Neuronal stem cell (in vitro differentiated cells): ENCODE data around the gene DARS2.

Source experiments
- DNase-seq: peaks from one replicate; pipeline ENCODE4 v3.0.0-alpha.2; 2013; ENCODE audit warnings: low spot score
- H2AFZ ChIP-seq: one replicate; pipeline ENCODE4 v1.6.1; 2013; ENCODE audit warnings: mild to moderate bottlenecking, low read length, inconsistent platforms
- H2AK5ac ChIP-seq: 2 replicates; pipeline ENCODE4 v1.6.1; 2013; ENCODE audit warnings: low read depth, mild to moderate bottlenecking, inconsistent platforms, low read length, moderate library complexity, mixed read lengths
- H2BK120ac ChIP-seq: 2 replicates; pipeline ENCODE4 v1.6.1; 2013; ENCODE audit warnings: low read depth, mild to moderate bottlenecking, inconsistent platforms, low read length, moderate library complexity, mixed read lengths
- H2BK12ac ChIP-seq: one replicate; pipeline ENCODE4 v1.6.1; 2013; ENCODE audit warnings: low read length, inconsistent platforms
- H2BK15ac ChIP-seq: 2 replicates; pipeline ENCODE4 v1.6.1; 2013; ENCODE audit warnings: mild to moderate bottlenecking, low read length, inconsistent platforms, mixed read lengths
- H2BK5ac ChIP-seq: one replicate; pipeline ENCODE4 v1.6.1; 2013; ENCODE audit warnings: inconsistent platforms, mild to moderate bottlenecking, low read length, moderate library complexity
- H3K14ac ChIP-seq: one replicate; pipeline ENCODE4 v1.6.1; 2013; ENCODE audit warnings: low read length, inconsistent platforms
- H3K18ac ChIP-seq: 2 replicates; pipeline ENCODE4 v1.6.1; 2013; ENCODE audit warnings: low read length, inconsistent platforms
- H3K23ac ChIP-seq: 2 replicates; pipeline ENCODE4 v1.6.1; 2013; ENCODE audit warnings: low read depth, mild to moderate bottlenecking, mixed read lengths, low read length, inconsistent platforms; ENCODE audit not compliant: poor library complexity
- H3K27ac ChIP-seq: replicated peaks from 3 replicates; pipeline ENCODE4 v1.5.1; 2013; ENCODE audit warnings: low read length, inconsistent platforms
- H3K27me3 ChIP-seq, 3 experiments: 2 replicates each; pipeline ENCODE4 v1.6.1; 2013; ENCODE audit warnings: low read length in 3 of 3, mild to moderate bottlenecking in 2 of 3, inconsistent platforms in 1 of 3, low read depth in 1 of 3, mixed read lengths in 1 of 3, moderate library complexity in 1 of 3; ENCODE audit not compliant: control insufficient read depth in 3 of 3, insufficient read depth in 3 of 3
- H3K36me3 ChIP-seq, 2 donors: replicated peaks in 1 of 2; 2 replicates each; pipeline ENCODE4 v1.6.1; 2013; ENCODE audit warnings: low read length in 2 of 2; ENCODE audit not compliant: control insufficient read depth in 2 of 2, insufficient read depth in 2 of 2
- H3K4ac ChIP-seq: 2 replicates; pipeline ENCODE4 v1.6.1; 2013; ENCODE audit warnings: inconsistent platforms, mild to moderate bottlenecking, low read length, moderate library complexity
- H3K4me1 ChIP-seq, 2 donors: 1 replicate in 1 of 2; 2 replicates in 1 of 2; pipeline ENCODE4 v1.6.1; 2013; ENCODE audit warnings: low read length in 2 of 2, low read depth in 1 of 2; ENCODE audit not compliant: control insufficient read depth in 2 of 2, insufficient read depth in 1 of 2
- H3K4me2 ChIP-seq: one replicate; pipeline ENCODE4 v1.6.1; 2013; ENCODE audit warnings: mild to moderate bottlenecking, low read length, inconsistent platforms; ENCODE audit not compliant: insufficient read depth, poor library complexity, severe bottlenecking
- H3K4me3 ChIP-seq, 2 donors: 2 replicates each; pipeline ENCODE4 v1.5.1; 2013; ENCODE audit warnings: low read length in 2 of 2, mild to moderate bottlenecking in 2 of 2, inconsistent platforms in 1 of 2, moderate library complexity in 1 of 2
- H3K79me1 ChIP-seq: one replicate; pipeline ENCODE4 v1.6.1; 2013; ENCODE audit warnings: low read depth, mild to moderate bottlenecking, inconsistent platforms, low read length, moderate library complexity
- H3K9ac ChIP-seq: one replicate; pipeline ENCODE4 v1.6.1; 2013; ENCODE audit warnings: mild to moderate bottlenecking, low read depth, low read length, inconsistent platforms; ENCODE audit not compliant: poor library complexity
- H3K9me3 ChIP-seq, 2 donors: replicated peaks in 1 of 2; 2 replicates each; pipeline versions ENCODE3 to v1.6.1; 2013; ENCODE audit warnings: low read length in 2 of 2, mild to moderate bottlenecking in 2 of 2, inconsistent platforms in 1 of 2, low read depth in 1 of 2, mixed read lengths in 1 of 2, moderate library complexity in 1 of 2; ENCODE audit not compliant: control insufficient read depth in 2 of 2, insufficient read depth in 1 of 2
- H4K8ac ChIP-seq: one replicate; pipeline ENCODE4 v1.6.1; 2013; ENCODE audit warnings: low read depth, mild to moderate bottlenecking, inconsistent platforms, low read length, moderate library complexity
- H4K91ac ChIP-seq: one replicate; pipeline ENCODE4 v1.6.1; 2013; ENCODE audit warnings: low read length, low read depth, mild to moderate bottlenecking, inconsistent platforms; ENCODE audit not compliant: poor library complexity
- WGBS, 2 donors: extraction: QIAGEN DNeasy Blood & Tissue Kit; methylation state at CpG; one replicate each; pipeline ENCODE4 v1.1.7; 2013; ENCODE audit warnings: missing lambda C conversion rate in 2 of 2, mixed read lengths in 1 of 2; ENCODE audit not compliant: insufficient read length in 2 of 2, insufficient replicate concordance in 1 of 2; ENCODE audit errors: extremely low coverage in 2 of 2; 5-methylcytosine and 5-hydroxymethylcytosine counted together

DARS2 gene

GRCh38 chr1:173827611-173828010 is 3.1 kb downstream of the DARS2 start:
- no peak overlapping the region for H3K14ac ChIP-seq
- H3K4me2 ChIP-seq: no peak overlapping the region
- H3K18ac ChIP-seq: no peak overlapping the region
- no peak overlapping the region for H3K4ac ChIP-seq
- H3K4me3 ChIP-seq: no peak overlapping the region
- WGBS, 2 donors: no CpG with 5 or more reads among the region's 2 CpGs
- no peaks in the 10 kb centered on the region for H3K9me3 ChIP-seq
- no peaks in the 10 kb centered on the region for H3K27me3 ChIP-seq
- H3K9ac ChIP-seq: no peak overlapping the region
- no peak overlapping the region for H3K27ac ChIP-seq
- no peak overlapping the region for H2BK12ac ChIP-seq
- H3K4me1 ChIP-seq: peaks cover 0 to 3% of the 10 kb centered on the region in 2 donors
- no peak overlapping the region for H2AFZ ChIP-seq
- H3K36me3 ChIP-seq: peaks cover 2 to 42% of the 10 kb centered on the region in 2 donors
- H2AK5ac ChIP-seq: no peak overlapping the region
- H4K8ac ChIP-seq: no peak overlapping the region
- no peak overlapping the region for H4K91ac ChIP-seq
- DNase-seq: no peak
- H2BK120ac ChIP-seq: no peak overlapping the region
- no peak overlapping the region for H2BK5ac ChIP-seq
- no peaks in the 10 kb centered on the region for H3K79me1 ChIP-seq
- H3K23ac ChIP-seq: no peak overlapping the region
- H2BK15ac ChIP-seq: no peak overlapping the region

- Histone ChIP-seq H2BK12ac (no peak overlapping the region), H3K4ac (no peak overlapping the region), H3K4me2 (no peak overlapping the region), H3K4me1 (no peaks in the 10 kb centered on the region), H3K27me3 (no peaks in the 10 kb centered on the region), H2BK120ac (no peak overlapping the region), H3K79me1 (no peaks in the 10 kb centered on the region), H3K9ac (no peak overlapping the region), H2AFZ (no peak overlapping the region), H4K8ac (no peak overlapping the region), H3K9me3 (no peaks in the 10 kb centered on the region), H2BK5ac (no peak overlapping the region), H3K36me3 (peaks cover 4 to 86% of the 10 kb centered on the region in 2 donors), H3K4me3 (no peak overlapping the region), H2AK5ac (no peak overlapping the region), H3K27ac (no peak overlapping the region), H3K18ac (no peak overlapping the region), H2BK15ac (no peak overlapping the region), H3K14ac (no peak overlapping the region), H3K23ac (no peak overlapping the region), H4K91ac (no peak overlapping the region)
- WGBS, 2 donors: no CpG with 5 or more reads among the region's 1 CpG
- DNase-seq: no peak
Measured at GRCh38 chr1:173832748-173833147, 8.3 kb downstream of the DARS2 start.

- Histone ChIP-seq H3K36me3 (peaks cover 7 to 78% of the 10 kb centered on the region in 2 donors), H3K18ac (no peak overlapping the region)
- no CpG with 5 or more reads among the region's 4 CpGs for WGBS, 2 donors
Measured at GRCh38 chr1:173852105-173852504, 27.6 kb downstream of the DARS2 start.

GRCh38 chr1:173853074-173853473 is 28.6 kb downstream of the DARS2 start:
- Histone ChIP-seq H3K18ac (no peak overlapping the region), H3K9ac (no peak overlapping the region), H4K91ac (no peak overlapping the region), H3K79me1 (no peaks in the 10 kb centered on the region), H3K4me3 (no peak overlapping the region), H3K4me1 (peaks cover 0 to 8% of the 10 kb centered on the region in 2 donors), H3K36me3 (peaks cover 9 to 87% of the 10 kb centered on the region in 2 donors), H2AFZ (no peak overlapping the region), H2BK120ac (no peak overlapping the region), H3K27ac (no peak overlapping the region), H2BK12ac (no peak overlapping the region), H3K23ac (no peak overlapping the region), H3K4ac (no peak overlapping the region), H4K8ac (no peak overlapping the region), H3K27me3 (no peaks in the 10 kb centered on the region), H3K4me2 (no peak overlapping the region), H2BK5ac (no peak overlapping the region), H3K9me3 (no peaks in the 10 kb centered on the region), H2AK5ac (no peak overlapping the region), H2BK15ac (no peak overlapping the region), H3K14ac (no peak overlapping the region)
- no CpG with 5 or more reads among the region's 5 CpGs for WGBS, 2 donors
- peak; percentile 48 for DNase-seq

More at GRCh38 chr1:173852105-173852504, 27.6 kb downstream of the DARS2 start:
- Histone ChIP-seq H3K79me1 (no peaks in the 10 kb centered on the region), H3K27me3 (no peaks in the 10 kb centered on the region), H2BK12ac (no peak overlapping the region), H2BK15ac (no peak overlapping the region), H2AFZ (no peak overlapping the region), H3K23ac (no peak overlapping the region), H3K4me1 (peaks cover 0 to 8% of the 10 kb centered on the region in 2 donors), H3K27ac (no peak overlapping the region), H3K4me2 (no peak overlapping the region), H2BK120ac (no peak overlapping the region), H2AK5ac (no peak overlapping the region), H3K4me3 (no peak overlapping the region), H3K14ac (no peak overlapping the region), H3K9ac (no peak overlapping the region), H2BK5ac (no peak overlapping the region), H3K4ac (no peak overlapping the region), H3K9me3 (no peaks in the 10 kb centered on the region), H4K8ac (no peak overlapping the region), H4K91ac (no peak overlapping the region)
- no peak for DNase-seq
